Keratinocyte (primary cell): ENCODE results near the gene FRMD3. TPM values are rescaled to one million over a fixed set of nuclear protein-coding genes. Genes with fewer than 3 reads are reported as not detected.

Source experiments
- DNase-seq: peaks from one replicate; pipeline ENCODE4 v3.0.0-alpha.2; 2011; ENCODE audit warnings: low read depth, missing footprints, low spot score
- FAIRE-seq: peaks from 2 replicates; lab custom pipeline; 2011; peaks lifted over from hg19 to GRCh38; lab: Jason Lieb, UNC
- H2AFZ ChIP-seq: 2 replicates; pipeline ENCODE4 v1.6.0; 2012; ENCODE audit warnings: low read length, control low read depth, inconsistent platforms; ENCODE audit not compliant: control insufficient read depth
- H3K27ac ChIP-seq: 2 replicates; pipeline ENCODE4 v1.5.1; 2011; ENCODE audit warnings: low read length; ENCODE audit not compliant: control insufficient read depth, insufficient read depth
- H3K27me3 ChIP-seq: 3 replicates; pipeline ENCODE4 v1.6.0; 2011; ENCODE audit warnings: low read length; ENCODE audit not compliant: control insufficient read depth, insufficient read depth; ENCODE audit errors: extremely low read depth
- H3K36me3 ChIP-seq, 2 experiments: 2 replicates in 1 of 2; 3 replicates in 1 of 2; pipeline ENCODE4 v1.5.1; 2011; ENCODE audit warnings: low read length in 2 of 2, mild to moderate bottlenecking in 1 of 2; ENCODE audit not compliant: control insufficient read depth in 2 of 2, insufficient read depth in 2 of 2; ENCODE audit errors: extremely low read depth in 1 of 2
- H3K4me1 ChIP-seq: 3 replicates; pipeline ENCODE4 v1.5.1; 2011; ENCODE audit warnings: low read length; ENCODE audit not compliant: control insufficient read depth, insufficient read depth; ENCODE audit errors: extremely low read depth
- H3K4me2 ChIP-seq: 3 replicates; pipeline ENCODE4 v1.6.0; 2011; ENCODE audit warnings: low read depth, low read length; ENCODE audit not compliant: control insufficient read depth, insufficient read depth; ENCODE audit errors: extremely low read depth
- H3K4me3 ChIP-seq, 3 experiments: fragments of 200-600 bp in 1 of 3; sonication (generic) in 1 of 3; 2 replicates in 2 of 3; 3 replicates in 1 of 3; pipeline ENCODE4 v1.5.1; 2011 to 2016; ENCODE audit warnings: low read length in 3 of 3, mild to moderate bottlenecking in 3 of 3, control low read depth in 2 of 3, inconsistent platforms in 1 of 3, low read depth in 1 of 3, mixed read lengths in 1 of 3, mixed run types in 1 of 3, moderate library complexity in 1 of 3; ENCODE audit not compliant: control insufficient read depth in 2 of 3, insufficient read depth in 2 of 3; ENCODE audit errors: extremely low read depth in 1 of 3
- H3K79me2 ChIP-seq: 2 replicates; pipeline ENCODE4 v1.6.0; 2012; ENCODE audit warnings: low read length; ENCODE audit not compliant: control insufficient read depth, insufficient read depth
- H3K9ac ChIP-seq: 3 replicates; pipeline ENCODE4 v1.6.0; 2011; ENCODE audit warnings: low read length; ENCODE audit not compliant: control insufficient read depth, insufficient read depth; ENCODE audit errors: extremely low read depth
- H3K9me1 ChIP-seq: 3 replicates; pipeline ENCODE4 v1.6.0; 2011; ENCODE audit warnings: low read length; ENCODE audit not compliant: control insufficient read depth, insufficient read depth; ENCODE audit errors: extremely low read depth
- H3K9me3 ChIP-seq: 2 replicates; pipeline ENCODE4 v1.5.1; 2012; ENCODE audit warnings: low read depth, low read length; ENCODE audit not compliant: control insufficient read depth
- H4K20me1 ChIP-seq: 3 replicates; pipeline ENCODE4 v1.6.0; 2011; ENCODE audit warnings: low read length; ENCODE audit not compliant: control insufficient read depth, insufficient read depth; ENCODE audit errors: extremely low read depth
- CTCF ChIP-seq, 3 experiments: IDR thresholded peaks in 1 of 3; conservative IDR thresholded peaks in 1 of 3; optimal IDR thresholded peaks in 1 of 3; 2 replicates in 2 of 3; 3 replicates in 1 of 3; pipeline versions ENCODE3 to v1.5.1; 2011; ENCODE audit warnings: low read length in 3 of 3, mild to moderate bottlenecking in 3 of 3, moderate library complexity in 2 of 3, control low read depth in 1 of 3, inconsistent platforms in 1 of 3; ENCODE audit not compliant: insufficient read depth in 2 of 3; ENCODE audit errors: extremely low read depth in 1 of 3
- EZH2 ChIP-seq: IDR thresholded peaks from one replicate; pipeline ENCODE4 v1.6.1; 2012; ENCODE audit warnings: inconsistent platforms, mild to moderate bottlenecking, low read length, moderate library complexity
- dilution Hi-C: fragments of 300-500 bp; cut with MboI; formaldehyde crosslinking; loops from one replicate; pipeline ENCODE4 v1.7.0; 2020; ENCODE audit warnings: low sequenced_read_pairs; ENCODE audit not compliant: extremely low pct_ligation_motif_present
- polyA plus RNA-seq, 5 experiments: library from polyadenylated mRNA; depleted of rRNA in 3 of 5; stranded (reverse) in 3 of 5; stranded (forward) in 1 of 5; unstranded in 1 of 5; fragments of >200 nt; gene quantifications; 1 replicate in 1 of 5; 2 replicates in 3 of 5; 3 replicates in 1 of 5; pipeline versions ENCODE4 v1.2.1 to v1.2.3, GENCODE V29; 2011 to 2012; ENCODE audit warnings: missing spikeins in 2 of 5, low read depth in 1 of 5, low replicate concordance in 1 of 5

Gene FRMD3
- polyA plus RNA-seq, 1 donor (not counting 4 experiments of a cell fraction or from before 2014, with no cell fraction given), result 0.21 TPM

DNA sequence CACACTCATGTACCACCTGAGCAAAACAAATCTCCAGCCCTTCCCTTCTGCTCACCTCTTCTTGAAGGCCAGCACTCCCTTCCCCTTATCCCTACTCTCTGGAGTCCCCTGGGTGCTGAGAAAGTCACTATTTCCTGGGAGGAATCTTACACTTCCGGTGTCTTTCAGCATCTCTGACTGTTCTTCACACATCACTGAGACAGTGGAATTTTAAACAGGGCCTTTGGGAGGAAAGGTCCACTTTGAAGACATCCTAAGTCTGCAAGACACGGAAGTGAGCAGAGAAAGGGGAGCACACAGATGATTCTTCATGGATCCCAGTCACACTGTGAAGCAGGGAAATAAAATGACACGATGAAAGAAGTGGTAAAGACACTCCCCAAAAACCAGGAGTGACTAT is 25.6 kb downstream of the FRMD3 start:
- dilution Hi-C loops, result no loop called here
- no peak overlapping the region for H3K4me2 ChIP-seq
- H3K9me3 ChIP-seq, result no peaks in the 10 kb centered on the region
- no peak overlapping the region for H3K27ac ChIP-seq
- no peaks in the 10 kb centered on the region for H3K4me1 ChIP-seq
- no peak overlapping the region for H3K4me3 ChIP-seq
- no peak overlapping the region for H3K9ac ChIP-seq
- H3K9me1 ChIP-seq, result no peaks in the 10 kb centered on the region
- H2AFZ ChIP-seq, result no peak overlapping the region
- H4K20me1 ChIP-seq, result no peaks in the 10 kb centered on the region
- H3K36me3 ChIP-seq, result no peaks in the 10 kb centered on the region
- no peak for TF ChIP-seq EZH2
- TF ChIP-seq CTCF (optimal IDR thresholded peaks at IDR 0.05 in 1 of 3, IDR thresholded peaks at IDR 0.05 in 1 of 3, conservative IDR thresholded peaks at IDR 0.05 in 1 of 3; ENCODE audit: extremely low read depth in 1 of 3, insufficient read depth in 2 of 3, low read length in 3 of 3), result no peak
- no peak for FAIRE-seq
- DNase-seq, result no peak
- no peaks in the 10 kb centered on the region for H3K79me2 ChIP-seq
- no peaks in the 10 kb centered on the region for H3K27me3 ChIP-seq

DNA sequence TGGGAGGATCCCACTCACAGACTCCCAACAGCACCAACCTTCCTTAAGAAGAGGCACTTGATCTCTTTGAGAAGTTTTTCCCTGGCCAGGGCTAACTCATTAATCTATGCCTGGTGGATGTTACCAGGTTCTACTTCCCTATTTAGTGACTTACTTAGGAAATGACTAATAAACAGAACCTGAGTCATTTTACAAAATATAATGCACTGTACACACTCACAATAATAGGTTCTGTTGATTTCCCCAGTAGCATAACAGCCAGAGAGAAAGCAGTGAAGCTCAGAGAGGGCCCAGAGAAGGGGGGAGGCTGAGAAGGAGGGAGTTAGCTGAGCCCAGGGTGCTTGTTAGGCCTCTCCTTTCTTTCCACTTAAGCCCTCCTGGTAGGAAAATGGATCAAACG is 27.1 kb downstream of the FRMD3 start:
- Histone ChIP-seq H4K20me1 (no peaks in the 10 kb centered on the region), H2AFZ (no peak overlapping the region), H3K27ac (no peak overlapping the region), H3K4me2 (no peak overlapping the region), H3K4me1 (no peaks in the 10 kb centered on the region), H3K4me3 (no peak overlapping the region), H3K27me3 (no peaks in the 10 kb centered on the region), H3K9me3 (no peaks in the 10 kb centered on the region), H3K36me3 (no peaks in the 10 kb centered on the region), H3K9ac (no peak overlapping the region), H3K79me2 (no peaks in the 10 kb centered on the region), H3K9me1 (no peaks in the 10 kb centered on the region)
- TF ChIP-seq EZH2 (no peak), CTCF (optimal IDR thresholded peaks at IDR 0.05 in 1 of 3, IDR thresholded peaks at IDR 0.05 in 1 of 3, conservative IDR thresholded peaks at IDR 0.05 in 1 of 3; ENCODE audit: extremely low read depth in 1 of 3, insufficient read depth in 2 of 3, low read length in 3 of 3) (no peak)
- dilution Hi-C loops, result no loop called here
- DNase-seq (no peak), FAIRE-seq (no peak)
